UCSD-AML1 (cell line): ENCODE results near the gene MMGT1.

ENCODE experiments used
- DNase-seq: peaks from one replicate; lab custom pipeline; 2025; ENCODE audit not compliant: unreplicated experiment; lab: John Stamatoyannopoulos, UW

The MMGT1 gene

DNA sequence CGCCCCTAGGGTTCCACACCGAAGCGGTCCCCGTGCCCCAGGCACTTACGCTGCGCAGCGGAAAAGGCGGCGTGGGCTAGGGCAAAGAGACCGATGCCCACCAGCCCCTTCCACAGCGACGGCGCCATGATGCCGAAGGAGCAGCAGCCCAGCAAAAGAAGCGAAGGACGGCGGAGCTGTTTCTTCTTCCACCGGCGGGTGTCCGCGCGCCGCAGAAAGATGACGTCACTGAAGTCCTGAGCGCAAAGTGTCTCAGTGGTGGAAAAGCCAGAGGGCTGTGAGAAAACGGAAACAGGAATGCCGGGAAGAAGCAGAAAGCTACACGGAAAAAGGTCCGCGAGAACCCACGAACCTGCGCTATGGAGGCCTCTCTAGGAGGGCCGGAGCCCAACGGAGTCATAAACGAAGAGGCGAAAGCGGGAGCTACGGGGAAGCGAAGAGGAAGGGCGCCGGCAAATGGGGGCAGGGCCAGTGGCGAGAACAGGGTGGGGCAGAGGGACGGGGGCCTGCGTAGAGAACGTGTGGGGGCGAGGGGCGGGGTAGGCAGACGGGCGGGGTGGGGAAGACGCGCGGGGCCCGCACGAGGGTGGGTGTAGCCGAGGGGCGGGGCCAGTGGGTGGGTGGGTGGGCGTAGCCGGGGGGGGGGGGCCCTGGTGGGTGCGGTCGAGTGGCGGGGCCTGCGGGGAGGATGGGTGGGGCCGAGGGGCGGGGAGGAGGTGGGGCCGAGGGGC, at the start of gene MMGT1:
Gene MMGT1 (minus strand): TSS at position 441 of the 731 bp plus-strand sequence. CDS start 313 bp downstream, at position 128.
- peak; percentile 88 for DNase-seq

DNA sequence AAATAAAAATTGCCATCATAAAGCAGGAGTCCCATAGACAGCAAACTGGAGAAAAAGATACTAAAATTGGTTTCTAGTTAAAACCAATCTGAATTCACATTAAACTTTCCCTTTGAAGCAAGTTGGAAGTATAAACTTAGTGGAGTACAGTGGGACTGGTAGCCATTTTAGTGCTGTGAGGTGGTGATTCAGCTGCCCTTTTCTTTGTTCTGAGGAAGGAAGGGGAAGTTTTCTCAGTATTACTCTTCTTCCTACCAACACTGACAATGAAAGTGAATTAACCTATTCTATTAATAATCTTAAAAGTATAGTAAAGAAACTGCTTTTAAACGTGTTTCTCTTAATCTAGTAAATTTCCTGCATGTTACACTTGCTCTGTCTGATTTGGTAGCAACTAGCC, 48.1 kb upstream of the MMGT1 start:
- no peak for DNase-seq

DNA sequence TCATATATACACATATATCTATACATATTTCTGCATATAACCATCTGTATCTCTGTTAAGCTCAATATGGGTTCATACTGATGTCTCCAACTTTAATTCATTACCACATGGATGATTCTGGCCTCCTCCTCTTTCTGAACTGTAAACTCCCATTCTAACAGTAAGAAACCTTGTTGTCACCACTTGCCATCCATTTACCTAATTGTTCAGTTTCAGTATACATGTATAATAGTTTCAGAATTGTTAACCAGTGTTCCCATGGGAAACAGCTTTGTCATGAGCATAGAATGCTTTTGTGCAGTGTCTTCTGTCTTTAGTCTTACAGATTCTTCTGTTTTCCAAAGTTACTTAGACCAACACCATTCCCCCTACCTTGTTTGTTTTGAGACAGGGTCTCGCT, 47.4 kb upstream of the MMGT1 start:
- DNase-seq = no peak

DNA sequence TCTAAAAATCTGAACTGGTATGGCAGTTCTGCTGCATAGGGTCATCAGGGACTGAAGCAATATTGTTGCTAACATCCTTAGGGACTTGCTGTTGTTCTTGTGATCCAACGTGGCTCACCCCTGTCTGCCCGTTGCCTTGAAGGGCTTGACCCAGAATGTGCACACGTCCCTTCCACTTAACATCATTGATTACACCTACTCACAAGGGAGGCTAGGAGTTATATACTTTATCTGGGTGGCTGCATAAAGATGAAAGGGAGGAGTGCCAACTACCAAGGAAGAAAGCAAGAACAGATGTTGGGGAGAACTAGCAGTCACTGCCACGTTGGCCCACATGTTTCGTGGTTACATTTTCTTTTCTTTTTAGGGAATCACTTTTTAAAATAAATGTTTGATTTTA, 45.4 kb upstream of the MMGT1 start:
- DNase-seq = no peak

DNA sequence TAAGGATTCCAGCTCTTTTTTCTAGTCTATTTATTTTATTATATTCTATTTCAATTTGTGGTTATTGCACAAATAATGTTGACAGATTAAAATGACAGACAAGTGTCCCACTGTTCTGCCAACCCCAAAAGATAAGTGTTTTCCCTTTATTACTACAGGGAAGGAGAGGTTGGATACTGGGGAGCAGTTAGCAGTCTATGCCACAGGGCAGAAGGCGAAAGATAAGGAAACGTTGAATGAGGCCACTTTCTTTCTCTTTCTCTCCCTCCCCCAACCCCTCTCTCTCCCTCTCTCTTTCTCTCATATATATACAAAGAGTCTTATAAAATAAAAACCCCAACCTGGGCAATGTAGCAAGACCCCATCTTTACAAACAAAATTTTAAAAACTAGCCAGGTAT, 43.1 kb upstream of the MMGT1 start:
- no peak for DNase-seq

DNA sequence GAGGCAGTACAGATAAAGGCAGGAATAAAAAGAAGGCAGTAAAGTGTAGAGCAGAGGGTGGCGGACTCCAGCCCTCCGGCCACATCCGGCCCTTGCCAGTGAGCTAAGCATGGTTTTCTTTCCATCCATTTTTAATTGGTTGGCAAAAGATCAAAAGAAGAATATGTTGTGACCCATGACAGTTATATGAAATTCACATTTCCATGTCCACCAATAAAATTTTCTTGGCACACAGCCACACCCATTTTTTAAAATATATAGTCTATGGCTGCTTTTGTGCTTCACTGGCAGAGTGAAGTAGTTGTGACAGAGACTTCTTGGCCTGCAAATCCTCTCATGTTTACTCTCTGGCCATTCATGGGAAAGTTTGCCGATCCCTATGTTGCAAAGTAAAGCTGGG, 41.2 kb upstream of the MMGT1 start:
- DNase-seq = no peak

DNA sequence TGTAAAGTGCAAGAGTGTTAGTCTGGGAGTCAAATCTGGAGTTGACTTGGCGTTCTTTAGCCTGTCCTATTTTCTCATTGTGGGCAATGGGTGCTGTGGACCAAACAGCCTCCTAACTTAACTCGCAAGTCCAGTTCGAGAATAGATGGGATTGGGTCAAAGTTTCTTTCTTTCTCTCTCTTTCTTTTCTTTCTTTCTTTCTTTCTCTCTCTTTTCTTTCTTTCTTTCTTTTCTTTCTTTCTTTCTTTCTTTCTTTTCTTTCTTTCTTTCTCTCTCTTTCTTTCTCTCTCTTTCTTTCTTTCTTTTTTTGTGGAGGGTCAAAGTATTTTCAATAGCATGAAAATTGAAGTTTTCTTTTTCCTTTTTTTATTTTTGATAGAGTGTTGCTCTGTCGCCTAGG, 14.5 kb upstream of the MMGT1 start:
- DNase-seq = no peak

DNA sequence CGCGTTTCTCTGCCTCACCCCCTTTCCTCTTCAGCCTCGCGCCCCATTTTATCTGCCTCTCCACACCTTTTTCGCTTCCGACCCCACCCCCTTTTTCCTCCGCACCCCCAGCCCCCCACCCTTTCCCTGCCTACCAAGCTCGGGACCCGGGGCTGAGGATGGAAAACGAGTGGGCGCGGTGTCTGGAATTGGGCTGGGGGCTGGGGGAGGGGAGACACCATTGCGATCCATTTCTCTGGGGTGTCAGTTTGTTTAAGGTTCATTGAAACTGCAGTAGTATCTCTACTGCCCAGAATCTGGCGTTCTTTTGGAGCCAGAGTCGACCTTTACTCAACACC, 12.2 kb upstream of the MMGT1 start:
- no peak for DNase-seq

DNA sequence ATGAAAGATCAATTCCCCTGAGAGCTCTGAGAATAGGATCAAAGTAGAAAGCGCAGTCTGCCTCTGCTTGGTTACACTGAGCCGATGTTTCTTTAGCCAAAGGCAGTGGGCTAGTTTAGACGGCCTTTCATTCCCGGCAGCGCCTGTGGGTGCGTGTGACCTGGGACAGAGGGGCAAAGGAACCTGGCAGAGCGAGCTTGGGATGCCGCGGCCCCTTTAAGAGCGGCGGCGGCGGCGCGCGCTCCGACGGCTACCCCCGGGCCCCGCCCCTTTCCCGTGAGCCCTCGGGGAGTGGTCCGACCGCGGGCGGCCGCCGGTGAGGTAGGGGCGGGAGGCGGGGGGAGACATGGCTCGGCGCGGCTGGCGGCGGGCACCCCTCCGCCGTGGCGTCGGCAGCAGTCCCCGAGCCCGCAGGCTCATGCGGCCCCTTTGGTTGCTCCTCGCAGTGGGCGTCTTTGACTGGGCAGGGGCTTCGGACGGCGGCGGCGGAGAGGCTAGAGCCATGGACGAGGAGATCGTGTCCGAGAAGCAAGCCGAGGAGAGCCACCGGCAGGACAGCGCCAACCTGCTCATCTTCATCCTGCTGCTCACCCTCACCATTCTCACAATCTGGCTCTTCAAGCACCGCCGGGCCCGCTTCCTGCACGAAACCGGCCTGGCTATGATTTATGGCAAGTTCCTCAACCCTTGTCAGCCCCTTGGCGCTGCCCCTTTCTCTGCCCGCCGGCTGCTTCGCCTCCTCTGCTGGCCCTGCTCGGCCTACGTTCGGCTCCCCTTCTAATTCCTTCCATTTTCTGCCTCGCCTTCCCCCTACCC, 11.6 kb upstream of the MMGT1 start, which contains the start of gene SLC9A6:
Gene SLC9A6 (plus strand): TSS at position 279 of the 816 bp plus-strand sequence. CDS start 224 bp downstream, at position 503.
- peak; percentile 72 for DNase-seq

DNA sequence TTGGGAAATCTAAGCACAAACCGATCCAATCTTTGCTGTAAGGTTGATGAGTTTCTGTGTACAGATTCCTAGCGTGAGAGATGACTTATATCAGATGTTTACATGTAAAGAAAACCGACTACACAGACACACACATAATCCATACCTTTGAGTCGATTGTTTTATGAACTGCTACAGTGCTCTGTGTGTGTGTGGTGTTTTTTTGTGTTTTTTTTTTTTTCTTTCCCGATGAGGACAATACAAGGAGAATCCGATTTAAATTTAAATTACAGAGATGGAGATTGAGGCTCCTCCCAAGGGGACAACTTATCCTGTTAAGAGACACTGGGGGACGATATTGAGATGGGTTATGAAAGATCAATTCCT, 11.0 kb upstream of the MMGT1 start:
- DNase-seq = no peak

DNA sequence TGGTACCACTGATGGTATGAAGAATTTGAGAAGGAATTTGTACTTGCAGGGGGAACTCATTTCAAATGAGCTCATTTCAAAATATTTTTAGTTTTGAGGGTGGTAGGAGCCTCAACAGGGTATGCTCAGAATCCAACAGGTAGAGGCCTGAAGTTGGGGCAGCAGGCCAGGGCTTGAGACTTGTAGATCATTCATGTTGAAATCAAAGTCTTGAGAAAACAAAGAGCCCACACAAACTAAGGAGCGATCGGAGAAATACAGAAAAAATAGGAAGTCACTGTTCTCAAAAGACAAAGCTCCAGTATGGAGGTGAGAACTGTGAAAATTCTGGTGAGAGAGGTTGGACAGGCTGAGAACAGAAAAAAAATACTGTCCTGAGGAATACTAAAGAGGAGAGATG, 10.5 kb upstream of the MMGT1 start:
- no peak for DNase-seq

DNA sequence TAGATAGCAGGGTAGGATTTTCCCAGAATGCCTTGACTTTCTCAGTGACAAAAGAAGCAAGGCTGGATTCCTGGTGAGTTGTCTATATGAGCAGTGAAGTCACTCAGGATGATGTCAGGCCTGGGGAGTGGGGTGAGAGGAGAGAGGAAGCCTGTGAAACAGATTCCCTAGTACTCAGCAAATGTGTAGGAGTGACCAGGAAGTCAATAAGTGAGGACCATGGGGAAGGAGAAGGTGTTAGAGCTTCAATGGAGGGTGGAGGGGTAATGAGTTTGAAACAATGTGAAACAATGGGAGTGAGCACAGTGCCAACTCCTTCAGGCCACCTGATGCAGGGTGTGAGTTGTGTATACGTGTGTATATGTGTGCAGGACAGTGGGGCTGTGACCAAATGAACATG, 9.1 kb upstream of the MMGT1 start:
- peak; percentile 10 for DNase-seq

DNA sequence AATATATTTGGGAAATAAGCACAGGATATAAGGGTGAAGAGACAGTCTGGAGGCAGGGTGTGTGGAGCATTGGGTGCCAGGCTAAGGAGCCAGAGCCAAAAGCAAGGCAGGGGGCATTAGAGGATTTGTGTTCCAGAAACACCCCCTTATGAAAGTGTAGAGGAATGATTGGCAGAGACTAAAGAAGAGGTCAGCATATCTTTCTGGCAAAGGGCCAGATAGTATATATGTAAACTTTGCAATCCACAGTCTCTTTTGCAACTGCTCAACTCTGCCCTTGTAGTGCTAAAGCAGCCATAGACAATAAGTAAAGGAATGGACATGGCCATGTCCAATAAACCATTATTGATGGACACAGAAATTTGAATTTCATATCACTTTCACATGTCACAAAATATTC, 7.9 kb upstream of the MMGT1 start:
- no peak for DNase-seq

DNA sequence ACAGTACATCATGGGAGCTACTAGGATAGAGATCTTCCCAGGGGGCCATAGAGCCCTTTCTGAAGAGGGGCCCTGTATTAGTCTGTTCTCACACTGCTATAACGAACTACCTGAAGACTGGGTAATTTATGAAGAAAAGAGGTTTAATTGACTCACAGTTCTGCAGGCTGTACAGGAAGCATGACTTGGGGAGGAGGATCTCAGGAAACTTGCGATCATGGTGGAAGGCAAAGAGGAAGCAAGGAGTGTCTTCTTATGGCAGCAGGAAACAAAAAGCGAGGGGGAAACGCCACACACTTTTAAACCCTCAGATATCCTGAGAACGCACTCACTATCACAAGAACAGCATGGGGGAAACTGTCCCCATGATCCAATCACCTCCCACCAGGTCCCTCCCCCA, 7.2 kb upstream of the MMGT1 start:
- peak; percentile 14 for DNase-seq

DNA sequence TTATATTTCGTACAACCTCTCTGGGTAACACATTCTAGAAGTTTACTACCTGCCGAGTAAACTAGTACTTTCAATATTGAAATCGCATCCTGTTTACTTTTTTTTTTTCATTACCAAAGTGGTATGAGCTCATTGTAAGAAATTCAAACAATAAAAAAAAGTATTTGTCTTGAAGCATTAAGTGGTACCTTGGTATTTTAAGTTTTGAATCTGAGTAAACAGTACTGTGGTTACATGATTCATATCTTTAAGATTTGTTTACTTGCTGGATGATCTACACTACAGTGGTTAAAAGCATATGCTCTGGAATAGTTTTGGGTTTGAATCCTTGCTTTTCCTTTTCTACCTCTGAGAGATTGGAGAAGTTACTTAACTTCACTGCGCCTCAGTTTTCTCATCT, 3.8 kb upstream of the MMGT1 start:
- DNase-seq = no peak

DNA sequence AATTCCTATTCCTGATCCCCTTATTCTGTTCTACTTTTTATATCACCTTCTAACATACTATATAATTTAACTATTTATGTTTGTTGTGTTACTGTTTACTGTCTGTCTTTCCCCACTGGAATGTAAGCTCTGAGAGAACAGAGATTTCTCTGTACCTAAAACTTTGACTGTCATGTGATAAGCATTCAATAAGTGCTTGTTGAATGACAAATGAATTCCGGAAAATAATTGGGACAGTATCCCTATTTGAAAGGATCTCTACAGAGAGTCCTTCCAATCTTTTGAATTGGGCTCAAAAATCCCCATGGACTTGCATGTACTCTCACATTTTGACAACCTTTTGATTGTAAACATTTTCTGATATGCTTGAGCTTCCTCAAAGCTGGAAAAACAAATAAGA, 1.6 kb upstream of the MMGT1 start:
- no peak for DNase-seq

DNA sequence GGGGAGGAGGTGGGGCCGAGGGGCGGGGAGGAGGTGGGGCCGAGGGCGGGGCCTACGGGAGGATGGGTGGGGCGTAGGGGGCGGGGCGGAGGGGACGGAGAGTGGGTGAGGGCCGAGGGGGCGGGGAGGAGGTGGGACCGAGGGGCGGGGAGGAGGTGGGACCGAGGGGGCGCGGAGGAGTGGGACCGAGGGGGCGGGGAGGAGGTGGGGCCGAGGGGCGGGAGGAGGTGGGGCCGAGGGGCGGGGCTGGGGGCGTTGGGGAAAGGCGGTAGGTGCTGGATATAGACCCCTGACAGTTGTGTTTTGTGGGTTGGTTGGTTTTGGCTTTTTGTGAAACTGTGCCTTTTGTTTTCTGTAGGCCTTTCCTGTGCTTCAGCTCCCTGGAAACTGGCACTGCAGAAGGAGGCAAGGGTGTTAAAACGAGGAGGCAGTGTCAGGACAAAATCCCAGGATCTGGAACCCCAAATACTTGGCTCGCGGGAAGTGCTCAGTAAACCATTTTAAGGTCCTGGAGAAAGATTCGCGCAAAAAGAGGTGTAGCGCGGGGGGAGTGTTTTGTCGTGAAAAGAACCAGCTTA, 580 bp upstream of the MMGT1 start:
- peak; percentile 71 for DNase-seq

DNA sequence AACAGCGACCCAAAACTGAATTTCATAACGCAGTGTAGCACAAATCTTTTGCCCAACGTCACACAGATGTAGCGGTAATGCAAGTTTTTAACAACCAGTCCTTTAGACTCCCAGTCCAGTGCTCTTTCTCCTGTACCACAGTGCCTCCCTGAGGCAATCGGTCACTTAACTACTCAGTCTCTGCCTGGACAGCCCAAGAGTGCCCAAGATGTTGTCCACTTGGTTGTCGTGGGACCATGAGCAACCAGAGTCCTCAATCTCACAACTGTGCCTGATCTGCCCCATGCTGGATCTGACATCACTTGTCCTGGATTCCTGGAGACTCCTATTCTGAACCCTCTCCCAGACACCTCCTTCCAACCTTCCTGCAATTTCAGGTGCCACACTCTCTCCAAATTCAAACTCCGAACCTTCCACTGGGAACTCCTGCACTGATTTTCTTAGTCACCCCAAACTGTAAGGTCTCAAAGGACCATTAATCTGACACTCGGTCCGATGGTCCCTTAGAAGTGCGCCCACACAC, 702 bp downstream of the MMGT1 start:
- peak; percentile 25 for DNase-seq

DNA sequence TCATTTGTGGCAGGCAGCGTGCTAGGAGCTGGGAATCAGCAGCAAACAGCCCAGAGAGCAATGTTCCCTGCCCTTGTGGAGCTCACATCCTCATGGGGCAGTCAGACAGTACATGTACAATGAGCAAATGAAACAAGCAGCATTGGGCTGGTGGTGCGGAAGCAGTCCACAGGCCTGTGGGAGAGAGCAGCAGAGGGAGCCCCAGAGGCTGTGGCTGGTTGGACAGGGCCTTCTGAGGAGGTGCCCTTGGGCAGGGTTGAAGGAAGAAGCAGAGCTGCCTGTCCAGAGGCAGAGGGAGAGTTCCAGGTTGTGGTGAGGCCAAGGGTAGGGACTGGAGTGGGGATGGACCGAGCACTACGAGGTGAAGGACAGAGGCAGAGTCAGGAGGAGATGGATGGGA, 22.5 kb downstream of the MMGT1 start:
- DNase-seq = no peak

DNA sequence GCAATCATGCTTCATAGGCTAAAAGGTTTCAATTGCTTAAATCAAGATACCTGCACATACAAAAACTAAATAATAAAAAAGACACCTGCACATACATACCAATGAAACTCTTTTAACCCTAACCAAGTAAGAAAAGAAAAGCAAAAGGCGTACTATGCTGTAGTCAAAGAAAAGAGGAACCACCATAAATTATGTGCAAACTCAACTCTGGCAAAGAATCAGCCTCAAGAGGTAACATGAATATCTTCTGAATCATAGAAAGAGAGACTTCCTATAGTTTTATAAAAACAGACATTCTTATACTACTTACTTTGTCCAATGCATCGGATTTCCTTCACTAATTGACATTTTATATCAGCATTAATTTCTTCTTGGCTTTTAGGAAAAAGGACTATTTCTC, 29.3 kb downstream of the MMGT1 start:
- DNase-seq = no peak

DNA sequence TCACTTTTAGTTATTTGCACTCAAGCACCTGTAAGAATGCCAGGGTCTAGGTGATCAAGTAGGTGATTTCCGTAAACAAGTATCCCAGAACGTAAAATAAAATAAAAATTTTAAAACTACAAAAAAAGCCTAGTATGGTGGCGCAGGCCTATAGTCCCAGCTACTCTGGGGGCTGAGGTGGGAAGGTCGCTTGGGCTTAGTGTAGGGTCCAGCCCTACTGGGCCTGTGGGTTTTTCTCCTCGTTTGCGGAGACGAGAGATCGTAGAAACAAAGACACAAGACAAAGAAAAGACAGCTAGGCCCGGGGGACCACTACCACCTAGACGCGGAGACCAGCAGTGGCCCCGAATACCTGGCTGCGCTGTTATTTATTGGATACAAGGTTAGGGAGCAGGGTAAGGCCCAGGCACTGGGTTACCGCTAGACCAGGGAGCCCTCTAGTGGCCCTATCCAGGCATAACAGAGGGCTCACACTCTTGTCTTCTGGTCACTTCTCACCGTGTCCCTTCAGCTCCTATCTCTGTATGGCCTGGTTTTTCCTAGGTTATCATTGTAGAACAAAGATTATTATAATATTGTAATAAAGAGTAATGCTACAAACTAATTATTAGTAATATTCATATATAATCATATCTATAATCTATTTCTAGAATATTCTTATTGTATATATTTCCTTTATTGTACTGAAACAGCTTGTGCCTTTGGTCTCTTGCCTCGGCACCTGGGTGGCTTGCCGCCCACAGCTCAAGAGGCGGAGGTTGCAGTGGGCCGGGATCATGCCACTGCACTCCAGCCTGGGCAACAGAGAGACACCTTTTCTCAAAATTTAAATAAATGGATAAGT, 41.9 kb downstream of the MMGT1 start:
- DNase-seq = peak; percentile 32
